Activated CD4-positive, alpha-beta T cell treated with anti-CD3 and anti-CD28 coated beads, Interleukin-10, Interleukin-2, amounts not matched to agents 100 ng/mL and 50 ng/mL, durations not matched to agents 16 hours and 8 hours (primary cell): ENCODE measurements around the gene CTSL.

Source experiments
- DNase-seq: peaks from one replicate; pipeline ENCODE4 v3.0.0-alpha.2; 2020

The CTSL gene

DNA sequence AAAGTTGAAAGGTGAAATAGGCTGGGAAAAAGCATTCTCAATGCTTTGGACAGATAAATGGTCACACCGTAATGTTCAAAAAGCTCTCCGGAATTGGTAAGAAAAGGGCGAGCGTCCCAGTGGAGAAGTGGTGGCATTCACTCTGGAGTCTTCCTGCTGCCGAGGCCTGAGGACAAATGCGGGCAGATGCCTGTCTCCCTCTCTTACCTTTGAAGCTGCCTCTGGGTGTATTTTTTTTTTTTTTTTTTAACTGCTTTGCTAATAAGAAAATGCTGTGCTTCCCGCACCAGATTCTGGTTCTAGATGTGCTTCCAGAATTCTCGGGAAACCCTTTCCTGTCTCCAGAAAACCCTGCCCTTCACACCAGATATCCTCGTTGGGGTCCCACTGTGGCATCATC lies 24.4 kb upstream of the CTSL start:
- DNase-seq: no peak

GRCh38 chr9:87701931-87702421 lies 23.9 kb upstream of the CTSL start:
- DNase-seq: no peak

GRCh38 chr9:87702921-87703320 lies 23.0 kb upstream of the CTSL start:
- no peak for DNase-seq

DNA sequence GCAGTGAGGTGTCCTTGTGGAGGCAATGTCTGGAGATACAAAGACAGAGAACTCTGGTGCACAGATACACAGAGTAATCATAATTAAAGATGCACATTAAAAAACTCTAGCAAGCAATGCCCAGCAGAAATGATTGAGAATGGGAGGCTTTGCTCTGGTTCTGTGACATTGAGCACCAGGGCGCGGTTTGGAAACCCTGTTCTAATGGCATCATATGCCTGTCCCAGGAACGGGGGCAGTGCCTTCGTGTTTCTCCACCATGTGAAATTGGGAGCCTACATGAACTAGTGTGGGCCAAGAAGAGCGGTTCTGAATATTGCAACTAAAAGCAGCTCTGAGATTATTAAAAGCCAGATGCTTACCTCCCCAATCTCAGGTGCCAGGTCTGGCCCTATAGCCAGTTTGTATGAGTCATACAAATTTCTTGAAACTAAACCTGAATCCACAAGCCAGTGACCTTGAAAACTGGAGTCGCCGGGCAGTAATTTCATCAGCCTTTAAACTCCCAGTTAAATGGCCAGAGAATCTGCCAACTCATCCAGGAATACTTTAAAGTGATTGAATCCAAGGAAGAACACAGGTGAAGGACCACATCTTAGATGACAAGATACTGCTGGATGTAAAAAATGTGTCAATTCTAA lies 22.2 kb upstream of the CTSL start:
- DNase-seq: no peak

DNA sequence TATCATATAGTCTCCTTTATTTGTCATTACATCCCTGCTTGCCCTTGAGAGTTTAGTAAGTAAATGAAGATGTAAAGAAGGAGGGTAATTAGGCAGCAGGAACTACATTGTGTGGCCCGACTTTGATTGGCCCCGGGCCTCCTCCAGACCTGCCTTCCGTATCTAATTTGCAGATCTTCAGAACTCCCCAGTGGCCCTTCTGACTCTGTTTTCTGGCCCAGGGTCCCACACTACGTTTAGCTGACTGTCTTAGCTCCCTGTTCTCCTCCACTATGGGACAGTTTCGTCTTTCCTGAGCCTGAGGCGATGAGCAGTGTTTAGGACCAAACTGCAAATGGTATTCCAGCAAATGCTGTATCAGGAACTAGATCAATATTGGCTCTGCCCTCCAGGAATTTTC lies 21.6 kb upstream of the CTSL start:
- no peak for DNase-seq

DNA sequence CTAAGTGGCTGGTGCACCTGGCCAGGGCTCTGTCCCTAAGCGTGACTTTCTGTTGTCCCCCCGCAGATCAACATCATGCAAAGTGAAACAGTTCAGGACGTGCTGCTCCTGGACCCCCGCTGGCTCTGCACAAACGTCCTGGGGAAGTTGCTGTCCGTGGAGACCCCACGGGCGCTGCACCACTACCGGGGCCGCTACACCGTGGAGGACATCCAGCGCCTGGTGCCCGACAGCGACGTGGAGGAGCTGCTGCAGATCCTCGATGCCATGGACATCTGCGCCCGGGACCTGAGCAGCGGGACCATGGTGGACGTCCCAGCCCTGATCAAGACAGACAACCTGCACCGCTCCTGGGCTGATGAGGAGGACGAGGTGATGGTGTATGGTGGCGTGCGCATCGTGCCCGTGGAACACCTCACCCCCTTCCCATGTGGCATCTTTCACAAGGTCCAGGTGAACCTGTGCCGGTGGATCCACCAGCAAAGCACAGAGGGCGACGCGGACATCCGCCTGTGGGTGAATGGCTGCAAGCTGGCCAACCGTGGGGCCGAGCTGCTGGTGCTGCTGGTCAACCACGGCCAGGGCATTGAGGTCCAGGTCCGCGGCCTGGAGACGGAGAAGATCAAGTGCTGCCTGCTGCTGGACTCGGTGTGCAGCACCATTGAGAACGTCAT lies 19.7 kb upstream of the CTSL start:
- DNase-seq: no peak

DNA sequence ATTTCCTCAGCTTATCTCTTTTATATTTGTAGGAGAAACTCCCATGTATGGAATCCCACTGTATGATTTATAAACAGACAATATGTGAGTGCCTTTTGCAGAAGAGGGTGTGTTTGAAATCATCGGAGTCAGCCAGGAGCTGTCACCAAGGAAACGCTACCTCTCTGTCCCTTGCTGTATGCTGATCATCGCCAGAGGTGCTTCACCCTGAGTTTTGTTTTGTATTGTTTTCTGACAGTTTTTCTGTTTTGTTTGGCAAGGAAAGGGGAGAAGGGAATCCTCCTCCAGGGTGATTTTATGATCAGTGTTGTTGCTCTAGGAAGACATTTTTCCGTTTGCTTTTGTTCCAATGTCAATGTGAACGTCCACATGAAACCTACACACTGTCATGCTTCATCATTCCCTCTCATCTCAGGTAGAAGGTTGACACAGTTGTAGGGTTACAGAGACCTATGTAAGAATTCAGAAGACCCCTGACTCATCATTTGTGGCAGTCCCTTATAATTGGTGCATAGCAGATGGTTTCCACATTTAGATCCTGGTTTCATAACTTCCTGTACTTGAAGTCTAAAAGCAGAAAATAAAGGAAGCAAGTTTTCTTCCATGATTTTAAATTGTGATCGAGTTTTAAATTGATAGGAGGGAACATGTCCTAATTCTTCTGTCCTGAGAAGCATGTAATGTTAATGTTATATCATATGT lies 18.0 kb upstream of the CTSL start:
- DNase-seq: no peak

GRCh38 chr9:87708546-87708945 lies 17.4 kb upstream of the CTSL start:
- DNase-seq: peak; percentile 53

DNA sequence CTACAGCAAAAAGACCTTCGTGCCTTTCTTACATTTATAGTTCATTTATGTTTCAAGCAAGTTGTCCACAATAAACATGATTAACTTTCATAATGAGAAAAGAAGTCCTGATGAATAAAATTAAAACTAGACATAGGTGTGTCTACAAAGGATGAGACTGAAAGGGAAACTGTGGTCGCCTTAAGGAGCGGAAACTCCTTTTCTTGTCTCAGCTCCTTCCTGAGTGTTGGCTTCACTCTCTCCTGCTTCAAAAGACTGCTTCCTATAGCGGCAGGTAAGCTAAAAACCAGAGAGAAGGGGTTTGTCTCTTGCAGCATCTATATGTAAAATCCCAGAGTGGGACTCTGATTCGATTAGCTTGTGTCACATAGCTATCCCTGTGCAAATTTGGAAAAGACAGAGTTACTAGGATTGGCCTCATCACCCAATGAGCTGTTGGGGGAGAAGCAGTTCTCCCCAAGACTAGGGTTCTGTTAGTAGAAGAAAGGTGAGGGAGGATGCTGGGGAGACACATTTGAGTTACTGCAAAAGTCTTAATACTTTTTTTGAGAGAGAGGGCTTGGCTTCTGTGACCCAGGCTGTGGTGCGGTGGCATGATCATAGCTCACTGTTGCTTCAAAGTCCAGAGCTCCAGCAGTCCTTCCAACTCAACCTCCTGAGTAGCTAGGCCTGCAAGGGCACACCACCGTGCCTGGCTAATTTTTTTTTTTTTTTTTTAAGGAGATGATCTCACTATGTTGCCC lies 16.8 kb upstream of the CTSL start:
- peak; percentile 73 for DNase-seq

- DNase-seq: no peak
These were observed 15.5 kb upstream of the CTSL start for GRCh38 chr9:87710443-87710842.

DNA sequence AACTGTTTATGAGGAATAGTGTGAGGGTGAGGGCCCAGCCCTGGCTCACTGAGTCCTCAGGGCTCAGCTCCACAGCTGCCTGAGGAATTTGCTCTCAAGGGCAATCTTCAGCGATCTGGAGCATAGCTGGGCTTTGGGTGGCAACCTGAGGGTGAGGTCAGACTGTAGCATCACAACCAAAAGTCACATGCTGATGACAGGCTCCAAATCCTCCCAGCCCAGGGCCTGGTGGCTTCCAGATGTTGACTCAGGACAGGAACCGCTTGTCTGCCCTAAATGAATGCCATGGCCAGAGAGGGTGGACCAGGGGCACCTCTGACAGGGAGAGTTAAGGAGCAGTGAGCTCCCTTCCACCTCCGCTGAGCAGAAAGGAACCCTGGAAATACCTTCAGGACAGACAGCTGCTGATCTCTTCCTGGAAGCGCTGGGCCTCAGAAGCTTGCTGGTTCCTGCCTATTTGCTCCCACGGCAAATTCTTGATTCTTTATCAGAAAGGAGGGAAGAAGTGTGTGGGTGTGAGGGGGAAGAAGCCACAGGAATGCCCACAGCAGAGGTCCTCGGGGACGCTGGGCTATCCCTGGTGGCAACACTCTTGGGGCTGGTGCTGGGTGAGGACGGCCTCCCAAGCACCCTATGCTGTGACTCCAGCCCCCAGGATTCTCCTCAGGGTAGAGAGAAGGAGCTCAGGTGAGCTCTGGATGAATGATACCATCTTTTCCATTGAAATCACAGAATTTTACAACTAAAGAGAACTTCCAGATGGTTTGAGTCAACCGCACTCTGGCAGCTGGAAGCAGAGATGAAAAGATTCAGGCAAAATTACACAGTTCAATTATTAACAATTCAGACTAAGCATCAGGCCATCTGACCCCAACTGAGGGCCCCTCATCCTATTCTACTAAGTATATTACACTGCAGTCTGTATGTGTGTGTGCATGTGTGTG lies 13.8 kb upstream of the CTSL start:
- DNase-seq: peak; percentile 23

DNA sequence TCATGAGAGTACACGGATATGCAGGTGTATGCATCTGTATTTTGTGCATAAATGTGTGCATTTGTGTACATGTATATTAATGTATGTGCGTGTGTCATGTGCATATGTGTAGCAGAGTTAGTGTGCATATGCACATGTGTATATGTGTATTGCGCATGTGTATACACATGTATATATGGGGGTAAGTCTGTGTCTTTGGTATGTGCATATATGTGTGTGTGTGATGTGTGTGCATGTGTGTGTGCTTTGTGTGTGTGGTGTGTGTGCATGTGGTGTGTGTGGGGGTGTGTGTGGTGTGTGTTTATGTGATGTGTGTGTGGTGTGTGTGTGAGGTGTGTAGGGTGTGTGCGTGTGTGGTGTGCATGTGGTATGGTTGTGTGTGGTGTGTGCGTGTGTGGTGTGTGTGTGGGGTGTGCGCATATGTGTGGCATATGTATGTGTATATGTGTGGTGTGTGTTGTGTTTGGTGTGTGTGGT lies 13.1 kb upstream of the CTSL start:
- DNase-seq: no peak

- peak; percentile 78 for DNase-seq
These were observed 12.5 kb upstream of the CTSL start for GRCh38 chr9:87713278-87713987.

GRCh38 chr9:87713988-87714330 lies 12.0 kb upstream of the CTSL start:
- DNase-seq: no peak

DNA sequence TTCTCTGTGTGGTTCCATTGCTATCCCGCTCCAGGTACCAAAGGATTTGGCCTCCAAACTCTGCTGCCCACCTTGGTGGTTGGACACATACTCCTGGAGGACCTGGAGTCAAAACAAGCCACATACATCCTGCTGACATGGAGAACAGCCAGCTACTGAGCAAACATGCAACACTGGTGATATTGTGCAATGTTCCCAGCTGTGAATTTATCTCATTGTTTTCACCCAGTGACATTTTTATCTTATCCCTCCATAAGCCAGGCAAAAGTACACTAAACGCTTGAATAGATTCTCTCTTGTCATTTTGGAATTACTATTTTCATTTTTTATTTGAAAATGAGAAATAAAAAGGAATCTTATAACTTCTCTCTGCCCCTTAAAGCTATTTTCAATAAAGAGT lies 11.1 kb upstream of the CTSL start:
- peak; percentile 19 for DNase-seq

- DNase-seq: no peak
These were observed 9.8 kb upstream of the CTSL start for GRCh38 chr9:87716141-87716540.

- DNase-seq: no peak
These were observed 8.5 kb upstream of the CTSL start for GRCh38 chr9:87717456-87717855.

DNA sequence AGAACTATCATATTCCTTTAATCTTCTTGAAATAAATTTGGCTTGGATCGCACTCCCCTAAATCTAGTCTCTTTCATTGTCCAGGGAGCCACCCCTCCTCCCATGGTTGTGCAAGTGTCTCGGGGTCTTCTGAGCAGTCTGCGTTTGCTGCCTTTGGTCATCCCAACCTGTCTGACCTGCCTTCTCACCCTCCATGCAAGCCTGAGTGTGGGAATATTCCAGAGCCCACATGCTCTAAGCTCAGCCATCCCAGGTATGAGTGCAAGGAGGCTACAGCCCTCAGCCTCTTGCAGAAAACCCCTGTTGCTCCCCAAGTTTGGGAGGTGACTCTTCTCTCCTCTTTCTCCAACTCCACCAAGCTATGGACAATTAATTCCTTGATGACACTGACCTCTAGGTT lies 7.7 kb upstream of the CTSL start:
- no peak for DNase-seq

DNA sequence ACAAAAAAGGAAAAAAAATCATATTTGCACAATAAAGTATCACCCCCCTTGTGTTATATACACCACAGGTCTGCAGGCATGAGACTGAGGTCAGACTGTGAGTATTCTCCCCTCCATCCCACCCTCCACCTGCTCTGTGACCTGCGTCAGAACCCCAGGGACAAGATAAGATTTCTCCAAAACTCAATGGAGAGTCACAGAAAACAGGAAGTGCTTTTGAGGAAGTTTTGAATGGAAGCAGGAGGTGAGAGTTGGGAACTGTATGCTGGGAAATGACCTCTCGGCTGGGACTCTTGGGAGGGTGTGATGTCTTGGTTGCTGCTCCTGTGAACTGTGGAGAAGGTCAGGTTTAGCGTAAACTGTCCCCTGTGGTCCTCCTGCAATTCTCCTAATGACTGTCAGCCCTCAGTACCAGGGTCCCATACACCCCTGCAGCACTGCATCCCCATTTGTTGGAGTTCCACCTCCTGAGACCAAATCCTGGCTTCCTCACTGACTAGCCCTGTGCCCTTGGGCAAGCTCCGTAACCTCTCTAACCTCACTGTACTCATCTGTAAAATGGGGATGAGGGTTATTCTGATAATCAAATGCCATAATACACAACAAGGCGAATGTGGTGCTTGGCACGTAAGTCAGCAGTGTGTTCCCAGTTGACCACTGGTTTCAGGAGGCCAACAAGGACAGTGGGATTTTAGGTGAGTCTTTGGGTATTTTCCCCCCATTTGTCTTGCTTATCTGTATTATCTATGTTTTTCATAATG lies 6.9 kb upstream of the CTSL start:
- no peak for DNase-seq

DNA sequence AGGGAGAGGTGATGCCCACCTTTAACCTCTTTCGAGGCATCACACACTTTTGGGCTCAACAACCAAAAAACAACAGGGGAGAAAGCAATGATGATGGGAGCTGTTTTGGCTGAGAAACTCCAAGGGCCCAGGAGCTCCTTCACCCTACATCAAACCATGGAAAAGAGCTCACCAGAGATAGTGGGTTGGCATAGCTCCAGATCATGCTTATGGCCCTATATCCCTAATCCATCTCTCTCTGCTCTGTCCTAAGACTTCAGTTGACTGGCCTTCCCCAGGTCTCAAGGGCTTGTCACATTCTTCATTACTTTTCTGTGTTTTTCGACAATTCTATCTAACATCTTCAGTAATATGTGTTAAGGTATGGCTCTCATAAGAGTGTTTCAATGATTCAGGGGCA lies 5.7 kb upstream of the CTSL start:
- no peak for DNase-seq
